ENCODE measurements around the gene UBAC2. TPM values are rescaled to one million over a fixed set of nuclear protein-coding genes. Genes with fewer than 3 reads are reported as not detected.

UBAC2 gene
- total and polyA plus RNA-seq, 2 of the 4 experiments (the other 2 are of a cell fraction) = 20.8 to 36.3 TPM

- H2AK9ac ChIP-seq (replicated peaks; ENCODE audit: low read depth, low read length, poor library complexity) = no peak overlapping the region
- in situ Hi-C loops (cut with MboI; ENCODE audit: low sequenced_read_pairs) (no loop called here), intact Hi-C loops (cut with micrococcal nuclease) (no loop called here), dilution Hi-C loops (cut with HindIII; ENCODE audit: low sequenced_read_pairs, unreplicated experiment) (no loop called here)
- no peak overlapping the region for H4K91ac ChIP-seq (ENCODE audit: insufficient read depth, low read depth, low read length)
- peaks cover 3 to 5% of the 10 kb centered on the region in 2 experiments; a peak in 3 of 4 replicates for H3K79me1 ChIP-seq (ENCODE audit: low read depth in 1 of 2, low read length in 2 of 2)
- ChIA-PET POLR2A (ENCODE audit: unreplicated experiment) (no interaction called here), CTCF (no interaction called here)
- no peak overlapping the region for H3K18ac ChIP-seq (ENCODE audit: low read depth, low read length)
- H2AK5ac ChIP-seq (ENCODE audit: low read depth, low read length) = no peak overlapping the region
- H3K4ac ChIP-seq (ENCODE audit: low read depth, low read length) = no peak overlapping the region
- no peak overlapping the region for H4K8ac ChIP-seq (ENCODE audit: low read depth in 2 of 2, low read length in 2 of 2)
- H3K4me2 ChIP-seq (ENCODE audit: low read depth, low read length) = no peak overlapping the region
- H3K56ac ChIP-seq (ENCODE audit: extremely low read depth, insufficient read depth, low read length) = no peak overlapping the region
- peaks cover 6% of the 10 kb centered on the region; the same call in 1 of the 2 replicates for H3K9me1 ChIP-seq (ENCODE audit: insufficient read depth, low read length)
- no peak overlapping the region for H2AFZ ChIP-seq (replicated peaks; ENCODE audit: low read length, poor library complexity)
- no peaks in the 10 kb centered on the region for H3K27me3 ChIP-seq (ENCODE audit: control insufficient read depth, insufficient read depth, low read length)
- H3K4me3 ChIP-seq (ENCODE audit: insufficient read depth, low read depth, low read length) = no peak overlapping the region
- H3K9ac ChIP-seq (ENCODE audit: low read depth, low read length) = no peak overlapping the region
- no CpG with 5 or more reads among the region's 4 CpGs for WGBS, 2 experiments (ENCODE audit: extremely low coverage in 2 of 2, insufficient read length in 1 of 2)
- no TSS peak for BruUV-seq (replicated peaks)
- H2BK15ac ChIP-seq (ENCODE audit: low read depth, low read length) = no peak overlapping the region
- no peak overlapping the region for H2BK5ac ChIP-seq (ENCODE audit: low read depth, low read length, poor library complexity, severe bottlenecking)
- no peaks in the 10 kb centered on the region for H3K9me3 ChIP-seq (ENCODE audit: control insufficient read depth, insufficient read depth, low read length)
- no peak; the same call in 1 of the 2 replicates for ATAC-seq (ENCODE audit: low read depth)
- no peak overlapping the region for H3K14ac ChIP-seq (replicated peaks; ENCODE audit: low read depth, low read length)
- no peak overlapping the region for H2BK20ac ChIP-seq (ENCODE audit: low read depth, low read length)
- no peak overlapping the region for H3K23ac ChIP-seq (ENCODE audit: low read depth, low read length)
- H4K20me1 ChIP-seq (ENCODE audit: insufficient read depth, low read length) = peaks cover 3% of the 10 kb centered on the region; the same call in 1 of the 2 replicates
- no peak overlapping the region for H3K27ac ChIP-seq (ENCODE audit: insufficient read depth, low read length)
- H3K36me3 ChIP-seq (ENCODE audit: control insufficient read depth, insufficient read depth, low read length) = peaks cover 2% of the 10 kb centered on the region; the same call in 1 of the 2 replicates
- TF ChIP-seq MXI1 (IDR thresholded peaks at IDR 0.05; ENCODE audit: borderline replicate concordance, low read depth, low read length) (no peak), SMC3 (IDR thresholded peaks at IDR 0.05; ENCODE audit: low read depth, low read length) (no peak), CTCF (conservative IDR thresholded peaks at IDR 0.05; ENCODE audit: low read depth, low read length) (no peak), MAFK (IDR thresholded peaks at IDR 0.05; ENCODE audit: low read depth, low read length) (no peak)
- DNase-seq = no peak
- H2BK120ac ChIP-seq (ENCODE audit: low read depth, low read length) = no peak overlapping the region
- H3K4me1 ChIP-seq (ENCODE audit: control insufficient read depth, insufficient read depth, low read length) = no peaks in the 10 kb centered on the region
- H4K5ac ChIP-seq (ENCODE audit: low read depth, low read length) = no peak overlapping the region
These were observed 98.7 kb downstream of the UBAC2 start for GRCh38 chr13:99299256-99299919.

All from IMR-90 (cell line).